RWPE1 (cell line): ENCODE results near the gene DYNLT1.
"Not testable (repeated sequence)": the region's sequence is repeated elsewhere in the genome, so short reads cannot be mapped to it uniquely, and the experiment has no call there.

Experiments used
- CTCF ChIA-PET: fragments of 350-600 bp; sonication (Branson Sonifier 250); formaldehyde crosslinking; extraction: SDS; loops from one replicate; lab custom pipeline; 2021; lab: Yijun Ruan, JAX
- POLR2A ChIA-PET: fragments of 400-600 bp; formaldehyde crosslinking; extraction: SDS; loops from one replicate; lab custom pipeline; 2020; ENCODE audit warnings: antibody characterized with exemption; ENCODE audit not compliant: low non-redundant PET; lab: Yijun Ruan, JAX
- DNase-seq: peaks from one replicate; pipeline ENCODE4 v3.0.0; 2012; ENCODE audit warnings: low spot score
- H3K27ac ChIP-seq: fragments of 450-650 bp; 2 replicates; pipeline ENCODE4 v1.5.1; 2017
- CTCF ChIP-seq: fragments of 450-650 bp; conservative IDR thresholded peaks from 2 replicates; pipeline ENCODE4 v1.5.1; 2017; ENCODE audit warnings: low read depth, mild to moderate bottlenecking

DYNLT1 gene

DNA sequence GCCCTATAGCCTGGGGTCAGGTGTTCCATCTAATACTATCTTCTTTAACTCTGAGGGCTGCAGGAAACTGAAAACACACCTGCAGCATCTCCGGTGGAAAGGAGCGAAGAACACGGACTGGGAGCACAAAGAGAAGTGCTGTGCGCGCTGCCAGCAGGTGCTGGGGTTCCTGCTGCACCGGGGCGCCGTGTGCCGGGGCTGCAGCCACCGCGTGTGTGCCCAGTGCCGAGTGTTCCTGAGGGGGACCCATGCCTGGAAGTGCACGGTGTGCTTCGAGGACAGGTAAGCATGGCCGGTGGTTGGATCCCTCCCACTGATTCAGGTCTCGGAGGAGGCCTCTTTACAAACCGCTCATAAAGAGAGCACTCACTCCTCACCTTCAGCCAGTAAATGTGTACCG, 20.8 kb upstream of the DYNLT1 start:
- ChIA-PET CTCF (no interaction called here), POLR2A (no interaction called here)
- TF ChIP-seq CTCF: no peak
- H3K27ac ChIP-seq: no peak overlapping the region
- no peak for DNase-seq

DNA sequence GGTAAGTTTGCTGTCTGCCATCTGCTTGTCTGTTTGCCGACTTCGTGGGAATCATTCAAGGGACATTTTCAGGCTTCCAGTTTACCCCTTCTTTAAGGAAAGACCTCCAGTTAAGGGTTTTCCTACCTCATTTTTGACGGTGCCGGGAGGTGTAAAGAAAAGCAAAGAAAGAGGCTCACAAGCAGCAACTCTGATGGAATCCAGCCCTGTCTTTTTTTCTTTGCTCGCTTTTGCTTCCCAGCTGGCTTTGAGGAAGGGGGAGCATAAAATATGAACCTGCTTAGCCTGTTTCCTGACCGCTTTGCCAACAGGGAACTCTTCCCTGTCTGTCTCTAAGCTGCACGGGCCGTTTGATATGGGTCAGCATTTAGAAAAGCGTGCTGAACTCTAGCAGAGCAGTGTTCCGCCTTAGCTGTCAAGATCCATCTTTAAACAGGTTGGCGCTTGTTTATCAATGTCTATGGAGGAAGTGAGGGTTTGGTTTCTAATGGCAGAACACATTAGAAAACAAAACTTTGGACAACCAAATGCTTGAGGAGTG, 19.2 kb upstream of the DYNLT1 start:
- no peak for TF ChIP-seq CTCF
- no peak overlapping the region for H3K27ac ChIP-seq
- CTCF ChIA-PET: interaction anchor here (1.5 kb wide), 1 partner anchor 28 kb away, joined by 4 read pairs; no protein-coding TSS in a partner anchor
- DNase-seq: no peak
- POLR2A ChIA-PET: no interaction called here

- no peak overlapping the region for H3K27ac ChIP-seq
- no peak for DNase-seq
- CTCF ChIA-PET: interaction anchor here (0.6 to 1.5 kb wide), 2 partner anchors 28 to 449 kb away, joined by 4 to 6 read pairs; no protein-coding TSS in a partner anchor
- TF ChIP-seq CTCF: no peak
- POLR2A ChIA-PET: no interaction called here
Observed at GRCh38 chr6:158662954-158663624, 18.5 kb upstream of the DYNLT1 start.

GRCh38 chr6:158662607-158662953, 18.0 kb upstream of the DYNLT1 start:
- TF ChIP-seq CTCF: no peak
- DNase-seq: no peak
- no peak overlapping the region for H3K27ac ChIP-seq
- CTCF ChIA-PET: interaction anchor here (0.6 to 1.5 kb wide), 4 partner anchors 15 to 448 kb away, joined by 3 to 6 read pairs (median 4); no protein-coding TSS in a partner anchor
- POLR2A ChIA-PET: no interaction called here

DNA sequence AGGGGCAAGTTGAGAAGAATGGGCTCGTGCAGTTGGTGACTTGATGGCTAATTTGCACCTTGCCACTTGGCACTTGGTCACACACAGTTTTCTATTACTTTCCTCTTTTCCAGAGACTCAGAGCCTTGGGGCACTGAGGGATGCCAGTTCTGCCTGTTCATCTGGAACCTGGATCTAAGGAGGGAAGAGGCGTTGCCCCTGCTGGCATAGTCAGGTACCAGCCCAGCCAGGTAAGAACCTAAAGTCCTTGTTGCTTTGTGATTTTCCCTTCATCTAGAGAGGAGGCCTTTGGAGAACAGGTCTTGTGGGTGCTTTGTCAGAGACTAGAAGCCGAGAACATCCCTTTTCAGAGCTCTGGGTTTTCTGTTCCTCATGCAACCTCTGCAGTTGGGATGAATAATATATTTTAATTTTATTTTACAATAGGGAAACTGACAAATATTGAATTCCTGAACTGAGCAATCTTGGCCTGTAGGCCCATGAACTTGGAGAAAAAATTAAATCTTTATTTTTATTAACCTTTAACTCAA, 16.7 kb upstream of the DYNLT1 start:
- no peak overlapping the region for H3K27ac ChIP-seq
- ChIA-PET CTCF (interaction anchor here (3.4 kb wide), 1 partner anchor 30 kb away, joined by 22 read pairs; no protein-coding TSS in a partner anchor), POLR2A (no interaction called here)
- no peak for DNase-seq
- TF ChIP-seq CTCF: no peak

- POLR2A ChIA-PET: no interaction called here
Observed at GRCh38 chr6:158660333-158660754, 15.8 kb upstream of the DYNLT1 start.

DNA sequence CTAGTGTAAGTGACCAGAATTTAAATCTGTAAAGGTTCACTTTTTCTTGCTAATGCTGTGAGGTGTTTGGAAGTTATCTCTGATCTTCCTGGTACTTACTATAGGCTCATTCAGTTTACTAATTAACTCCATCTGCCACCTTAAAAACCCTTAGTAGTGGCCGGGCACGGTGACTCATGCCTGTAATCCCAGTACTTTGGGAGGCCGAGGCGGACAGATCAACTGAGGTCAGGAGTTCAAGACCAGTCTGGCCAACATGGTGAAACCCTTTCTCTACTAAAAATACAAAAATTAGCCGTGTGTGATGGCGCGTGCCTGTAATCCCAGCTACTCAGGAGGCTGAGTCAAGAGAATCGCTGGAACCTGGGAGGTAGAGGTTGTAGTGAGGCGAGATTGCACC, 12.4 kb upstream of the DYNLT1 start:
- not testable (repeated sequence) for DNase-seq

More at GRCh38 chr6:158660333-158660754, 15.8 kb upstream of the DYNLT1 start:
- CTCF ChIA-PET: interaction anchor here (0.5 to 3.4 kb wide), 11 partner anchors 9 to 406 kb away, joined by 3 to 22 read pairs (median 4); partner anchors contain the start of genes DYNLT1 and RSPH3
- TF ChIP-seq CTCF: peak; percentile 48
- DNase-seq: peak; percentile 55
- H3K27ac ChIP-seq: no peak overlapping the region

More for the DNA sequence above, 12.4 kb upstream of the DYNLT1 start:
- POLR2A ChIA-PET, CTCF ChIA-PET, H3K27ac ChIP-seq: not testable (repeated sequence)
